CD4-positive, alpha-beta memory T cell (primary cell): ENCODE data around the gene ATP8A2. TPM values are rescaled to one million over a fixed set of nuclear protein-coding genes. Genes with fewer than 3 reads are reported as not detected.

Source experiments
- CTCF ChIA-PET: fragments of 350-600 bp; sonication (Branson Sonifier 250); formaldehyde crosslinking; loops from one replicate; lab custom pipeline; 2021; ENCODE audit warnings: inconsistent platforms; ENCODE audit not compliant: partially characterized antibody; lab: Charles Lee
- POLR2A ChIA-PET: fragments of 350-600 bp; sonication (Branson Sonifier 250); formaldehyde crosslinking; loops from one replicate; lab custom pipeline; 2021; ENCODE audit not compliant: partially characterized antibody; lab: Charles Lee
- DNase-seq, 5 donors: peaks; one replicate each; pipeline versions ENCODE4 v3.0.0 to v3.0.0-alpha.2; 2020 to 2022; ENCODE audit warnings: mixed read lengths in 1 of 5
- H3K27ac ChIP-seq: one replicate; pipeline ENCODE4 v1.7.0; 2013; ENCODE audit warnings: low read depth, low read length
- H3K27me3 ChIP-seq: 2 replicates; pipeline ENCODE4 v1.7.0; 2013; ENCODE audit warnings: mild to moderate bottlenecking, low read length, moderate library complexity; ENCODE audit not compliant: insufficient read depth
- H3K36me3 ChIP-seq: 2 replicates; pipeline ENCODE4 v1.7.0; 2013; ENCODE audit warnings: mild to moderate bottlenecking, low read length, moderate library complexity; ENCODE audit not compliant: insufficient read depth
- H3K4me1 ChIP-seq: 2 replicates; pipeline ENCODE4 v1.7.0; 2013; ENCODE audit warnings: mild to moderate bottlenecking, low read length, moderate library complexity; ENCODE audit not compliant: insufficient read depth
- H3K4me3 ChIP-seq, 2 donors: one replicate each; pipeline ENCODE4 v1.7.0; 2013; ENCODE audit warnings: low read length in 2 of 2, mild to moderate bottlenecking in 1 of 2
- H3K9me3 ChIP-seq, 2 donors: one replicate each; pipeline ENCODE4 v1.7.0; 2013; ENCODE audit warnings: low read length in 2 of 2, control low read depth in 1 of 2; ENCODE audit not compliant: control insufficient read depth in 1 of 2
- H3K27ac Mint-ChIP-seq, 7 donors: one replicate each; pipeline ENCODE4 v1.8.0; 2020 to 2021; ENCODE audit warnings: mixed read lengths in 7 of 7, mild to moderate bottlenecking in 6 of 7, inconsistent platforms in 3 of 7, moderate library complexity in 3 of 7
- H3K27me3 Mint-ChIP-seq, 2 donors: one replicate each; pipeline ENCODE4 v1.8.0; 2020 to 2021; ENCODE audit warnings: mixed read lengths in 2 of 2
- H3K36me3 Mint-ChIP-seq, 2 donors: one replicate each; pipeline ENCODE4 v1.8.0; 2020 to 2021; ENCODE audit warnings: mixed read lengths in 2 of 2, inconsistent platforms in 1 of 2, mild to moderate bottlenecking in 1 of 2
- H3K4me1 Mint-ChIP-seq, 4 donors: one replicate each; pipeline ENCODE4 v1.8.0; 2020 to 2021; ENCODE audit warnings: mixed read lengths in 4 of 4, mild to moderate bottlenecking in 1 of 4
- H3K4me3 Mint-ChIP-seq, 8 donors: one replicate each; pipeline ENCODE4 v1.8.0; 2020 to 2021; ENCODE audit warnings: mixed read lengths in 8 of 8, mild to moderate bottlenecking in 7 of 8, moderate library complexity in 6 of 8, inconsistent platforms in 3 of 8
- H3K9me3 Mint-ChIP-seq, 8 donors: one replicate each; pipeline ENCODE4 v1.8.0; 2020 to 2021; ENCODE audit warnings: mixed read lengths in 8 of 8, mild to moderate bottlenecking in 5 of 8, inconsistent platforms in 3 of 8, moderate library complexity in 1 of 8
- intact Hi-C: fragments of 100-400 bp; cut with micrococcal nuclease; formaldehyde crosslinking; loops from one replicate; pipeline ENCODE4 v1.15.1; 2023
- polyA plus RNA-seq, 2 donors: library from polyadenylated mRNA; unstranded; fragments of 300-500 nt; fragmentation: Illumina TruSeq; gene quantifications; one replicate each; pipeline ENCODE4 v1.2.3, GENCODE V29; 2021
- total RNA-seq, 2 experiments: library from RNA; stranded (reverse); gene quantifications; one replicate each; pipeline ENCODE4 v1.2.3, GENCODE V29; 2021

The ATP8A2 gene
- total and polyA plus RNA-seq, 4 experiments from 2014 or later: 0.36 to 0.93 (median 0.67) TPM

GRCh38 chr13:26017196-26017921, 645.6 kb downstream of the ATP8A2 start:
- H3K27ac ChIP-seq: no peak overlapping the region
- ChIA-PET POLR2A (interaction anchor here (1.5 kb wide), 1 partner anchor 171 kb away, joined by 4 read pairs; no protein-coding TSS in a partner anchor), CTCF (interaction anchor here (0.6 kb wide), 1 partner anchor 188 kb away, joined by 3 read pairs; no protein-coding TSS in a partner anchor)
- H3K9me3 ChIP-seq: no peaks in the 10 kb centered on the region
- Mint-ChIP-seq H3K4me1 (peaks cover 0 to 26% (median 15%) of the 10 kb centered on the region in 4 donors), H3K27ac (peak overlapping the region in 1 of 7 donors; percentile 36), H3K4me3 (peak overlapping the region in 2 of 8 donors; percentile 7 to 35), H3K36me3 (peaks cover 0 to 7% of the 10 kb centered on the region in 2 donors), H3K9me3 (peaks cover 0 to 2% (median 0%) of the 10 kb centered on the region in 8 donors), H3K27me3 (no peaks in the 10 kb centered on the region)
- H3K4me1 ChIP-seq: no peaks in the 10 kb centered on the region
- no peaks in the 10 kb centered on the region for H3K27me3 ChIP-seq
- intact Hi-C loops: no loop called here
- no peak overlapping the region for H3K4me3 ChIP-seq
- no peak for DNase-seq
- H3K36me3 ChIP-seq: no peaks in the 10 kb centered on the region

GRCh38 chr13:26017932-26018665, 646.3 kb downstream of the ATP8A2 start:
- intact Hi-C loops: no loop called here
- H3K27ac ChIP-seq: no peak overlapping the region
- H3K9me3 Mint-ChIP-seq: peaks cover 0 to 2% (median 0%) of the 10 kb centered on the region in 8 donors
- peaks cover 0 to 19% (median 14%) of the 10 kb centered on the region in 4 donors for H3K4me1 Mint-ChIP-seq
- ChIA-PET CTCF (no interaction called here), POLR2A (interaction anchor here (1.5 kb wide), 1 partner anchor 171 kb away, joined by 4 read pairs; no protein-coding TSS in a partner anchor)
- H3K27me3 ChIP-seq: no peaks in the 10 kb centered on the region
- no peaks in the 10 kb centered on the region for H3K36me3 ChIP-seq
- no peaks in the 10 kb centered on the region for H3K27me3 Mint-ChIP-seq
- peaks cover 0 to 7% of the 10 kb centered on the region in 2 donors for H3K36me3 Mint-ChIP-seq
- no peaks in the 10 kb centered on the region for H3K4me1 ChIP-seq
- peak overlapping the region in 1 of 8 donors; percentile 7 for H3K4me3 Mint-ChIP-seq
- no peak overlapping the region for H3K4me3 ChIP-seq
- no peak for DNase-seq
- peak overlapping the region in 3 of 7 donors; percentile 36 to 81 (median 54) for H3K27ac Mint-ChIP-seq
- no peaks in the 10 kb centered on the region for H3K9me3 ChIP-seq

- peaks cover 0 to 19% (median 13%) of the 10 kb centered on the region in 4 donors for H3K4me1 Mint-ChIP-seq
- no peak overlapping the region for H3K27ac Mint-ChIP-seq
- no peak overlapping the region for H3K4me3 Mint-ChIP-seq
- intact Hi-C loops: no loop called here
- ChIA-PET POLR2A (no interaction called here), CTCF (no interaction called here)
- no peak for DNase-seq
- H3K9me3 Mint-ChIP-seq: peaks cover 0 to 2% (median 0%) of the 10 kb centered on the region in 8 donors
- H3K27me3 Mint-ChIP-seq: no peaks in the 10 kb centered on the region
- no peaks in the 10 kb centered on the region for H3K36me3 ChIP-seq
- no peaks in the 10 kb centered on the region for H3K9me3 ChIP-seq
- H3K4me3 ChIP-seq: no peak overlapping the region
- H3K27ac ChIP-seq: no peak overlapping the region
- H3K4me1 ChIP-seq: no peaks in the 10 kb centered on the region
- H3K27me3 ChIP-seq: no peaks in the 10 kb centered on the region
- peaks cover 0 to 7% of the 10 kb centered on the region in 2 donors for H3K36me3 Mint-ChIP-seq
Measured at GRCh38 chr13:26019251-26019650, 647.5 kb downstream of the ATP8A2 start.

- no peak overlapping the region for H3K4me3 Mint-ChIP-seq
- DNase-seq: no peak
- Histone ChIP-seq H3K36me3 (no peaks in the 10 kb centered on the region), H3K4me3 (no peak overlapping the region), H3K27me3 (no peaks in the 10 kb centered on the region), H3K4me1 (no peaks in the 10 kb centered on the region), H3K9me3 (no peaks in the 10 kb centered on the region), H3K27ac (no peak overlapping the region)
- CTCF ChIA-PET: no interaction called here
- peaks cover 0 to 2% (median 0%) of the 10 kb centered on the region in 8 donors for H3K9me3 Mint-ChIP-seq
- H3K4me1 Mint-ChIP-seq: peaks cover 0 to 19% (median 13%) of the 10 kb centered on the region in 4 donors
- intact Hi-C loops: no loop called here
- no peaks in the 10 kb centered on the region for H3K27me3 Mint-ChIP-seq
- peak overlapping the region in 1 of 7 donors; percentile 9 for H3K27ac Mint-ChIP-seq
- POLR2A ChIA-PET: no interaction called here
- H3K36me3 Mint-ChIP-seq: peaks cover 0 to 7% of the 10 kb centered on the region in 2 donors
Measured at GRCh38 chr13:26019881-26020870, 648.4 kb downstream of the ATP8A2 start.

GRCh38 chr13:26020891-26021290, 649.1 kb downstream of the ATP8A2 start:
- CTCF ChIA-PET: no interaction called here
- DNase-seq: no peak
- H3K9me3 ChIP-seq: no peaks in the 10 kb centered on the region
- Mint-ChIP-seq H3K4me3 (no peak overlapping the region), H3K9me3 (peaks cover 0 to 2% (median 0%) of the 10 kb centered on the region in 8 donors), H3K27me3 (peaks cover 0 to 2% of the 10 kb centered on the region in 2 donors), H3K4me1 (peaks cover 0 to 19% (median 13%) of the 10 kb centered on the region in 4 donors), H3K27ac (peak overlapping the region in 1 of 7 donors; percentile 2), H3K36me3 (peaks cover 0 to 7% of the 10 kb centered on the region in 2 donors)
- H3K36me3 ChIP-seq: no peaks in the 10 kb centered on the region
- H3K27ac ChIP-seq: no peak overlapping the region
- H3K27me3 ChIP-seq: no peaks in the 10 kb centered on the region
- intact Hi-C loops: no loop called here
- H3K4me1 ChIP-seq: no peaks in the 10 kb centered on the region
- no peak overlapping the region for H3K4me3 ChIP-seq
- POLR2A ChIA-PET: no interaction called here

GRCh38 chr13:26021516-26021915, 649.7 kb downstream of the ATP8A2 start:
- H3K9me3 Mint-ChIP-seq: no peaks in the 10 kb centered on the region
- DNase-seq: no peak
- Histone ChIP-seq H3K27ac (no peak overlapping the region), H3K9me3 (no peaks in the 10 kb centered on the region), H3K36me3 (no peaks in the 10 kb centered on the region), H3K27me3 (no peaks in the 10 kb centered on the region), H3K4me3 (no peak overlapping the region), H3K4me1 (no peaks in the 10 kb centered on the region)
- intact Hi-C loops: no loop called here
- H3K4me1 Mint-ChIP-seq: peaks cover 0 to 19% (median 13%) of the 10 kb centered on the region in 4 donors
- POLR2A ChIA-PET: no interaction called here
- CTCF ChIA-PET: no interaction called here
- peaks cover 0 to 7% of the 10 kb centered on the region in 2 donors for H3K36me3 Mint-ChIP-seq
- H3K4me3 Mint-ChIP-seq: no peak overlapping the region
- peaks cover 0 to 2% of the 10 kb centered on the region in 2 donors for H3K27me3 Mint-ChIP-seq
- H3K27ac Mint-ChIP-seq: no peak overlapping the region
